HUES64 (cell line): ENCODE measurements around the gene FCN3.
"Not testable (repeated sequence)": the region's sequence is repeated elsewhere in the genome, so short reads cannot be mapped to it uniquely, and the experiment has no call there.

Source experiments
- H3K27ac ChIP-seq: 2 replicates; pipeline ENCODE4 v1.7.0; 2013; ENCODE audit warnings: low read depth, low read length, inconsistent platforms
- H3K27me3 ChIP-seq: 2 replicates; pipeline ENCODE4 v1.6.1; 2013; ENCODE audit warnings: mild to moderate bottlenecking, low read length; ENCODE audit not compliant: insufficient read depth
- H3K36me3 ChIP-seq: 2 replicates; pipeline ENCODE4 v1.6.1; 2013; ENCODE audit warnings: mild to moderate bottlenecking, low read length; ENCODE audit not compliant: insufficient read depth
- H3K4me1 ChIP-seq: 2 replicates; pipeline ENCODE4 v1.6.1; 2013; ENCODE audit warnings: mild to moderate bottlenecking, low read length, moderate library complexity; ENCODE audit not compliant: insufficient read depth
- H3K4me3 ChIP-seq: 2 replicates; pipeline ENCODE4 v1.5.1; 2013; ENCODE audit warnings: mild to moderate bottlenecking, low read length, moderate library complexity
- H3K9ac ChIP-seq: 2 replicates; pipeline ENCODE4 v1.6.1; 2013; ENCODE audit warnings: mild to moderate bottlenecking, low read depth, low read length
- H3K9me3 ChIP-seq: 2 replicates; pipeline ENCODE4 v1.6.1; 2013; ENCODE audit warnings: low read depth, low read length; ENCODE audit not compliant: insufficient read depth
- WGBS: fragments of 150-250, 120-280 bp; methylation state at CpG from one replicate; pipeline ENCODE4 v1.1.7; 2013; ENCODE audit warnings: missing lambda C conversion rate; 5-methylcytosine and 5-hydroxymethylcytosine counted together

FCN3 gene

GRCh38 chr1:27388337-27389005 lies 13.8 kb upstream of the FCN3 start:
- H3K4me3 ChIP-seq, result no peak overlapping the region
- 41% methylated on average over 5 of the region's 5 CpGs for WGBS

GRCh38 chr1:27384797-27385196 lies 10.2 kb upstream of the FCN3 start:
- not testable (repeated sequence) for H3K36me3 ChIP-seq, H3K4me3 ChIP-seq, H3K27ac ChIP-seq, H3K9ac ChIP-seq, H3K9me3 ChIP-seq, H3K4me1 ChIP-seq
- peaks cover 15% of the 10 kb centered on the region for H3K27me3 ChIP-seq
- 100% methylated on average over 2 of the region's 3 CpGs for WGBS

More at GRCh38 chr1:27388337-27389005, 13.8 kb upstream of the FCN3 start:
- H3K27ac ChIP-seq, result no peak overlapping the region
- H3K27me3 ChIP-seq, result no peaks in the 10 kb centered on the region
- H3K36me3 ChIP-seq, result no peaks in the 10 kb centered on the region
- H3K9ac ChIP-seq, result no peak overlapping the region
- no peaks in the 10 kb centered on the region for H3K9me3 ChIP-seq
- no peaks in the 10 kb centered on the region; the same call in 1 of the 2 replicates for H3K4me1 ChIP-seq

GRCh38 chr1:27383661-27384060 lies 9.0 kb upstream of the FCN3 start:
- 87% methylated on average over 13 of the region's 13 CpGs for WGBS
- no peak overlapping the region for H3K9ac ChIP-seq
- H3K27me3 ChIP-seq, result peaks cover 15% of the 10 kb centered on the region
- H3K36me3 ChIP-seq, result no peaks in the 10 kb centered on the region
- no peak overlapping the region for H3K27ac ChIP-seq
- H3K4me3 ChIP-seq, result no peak overlapping the region
- H3K4me1 ChIP-seq, result no peaks in the 10 kb centered on the region
- no peaks in the 10 kb centered on the region for H3K9me3 ChIP-seq

GRCh38 chr1:27383039-27383605 lies 8.5 kb upstream of the FCN3 start, which contains the start of gene CD164L2:
TSS of gene CD164L2 (minus strand) at chr1:27383333. CDS start at chr1:27383239, 94 bp downstream.
- Histone ChIP-seq H3K4me1 (no peaks in the 10 kb centered on the region), H3K9me3 (no peaks in the 10 kb centered on the region), H3K4me3 (peak within 1 kb of the TSS; percentile 58), H3K36me3 (no peaks in the 10 kb centered on the region), H3K27ac (no peak within 1 kb of the TSS), H3K27me3 (peaks cover 15% of the 10 kb centered on the region), H3K9ac (peak within 1 kb of the TSS; percentile 67)
- 8% methylated on average over 43 of the region's 43 CpGs for WGBS

- Histone ChIP-seq H3K9me3 (no peaks in the 10 kb centered on the region), H3K27me3 (peaks cover 15% of the 10 kb centered on the region), H3K4me1 (no peaks in the 10 kb centered on the region), H3K36me3 (no peaks in the 10 kb centered on the region), H3K4me3 (no peak overlapping the region), H3K9ac (no peak overlapping the region), H3K27ac (no peak overlapping the region)
- WGBS, result 80% methylated on average over 13 of the region's 18 CpGs
Measured at GRCh38 chr1:27381969-27382762, 7.5 kb upstream of the FCN3 start.

- WGBS, result 91% methylated on average over 12 of the region's 12 CpGs
- Histone ChIP-seq H3K4me3 (no peak overlapping the region), H3K4me1 (no peaks in the 10 kb centered on the region), H3K27me3 (peaks cover 15% of the 10 kb centered on the region), H3K9ac (no peak overlapping the region), H3K36me3 (no peaks in the 10 kb centered on the region), H3K27ac (no peak overlapping the region), H3K9me3 (no peaks in the 10 kb centered on the region)
Measured at GRCh38 chr1:27380766-27381733, 6.4 kb upstream of the FCN3 start.

- H3K4me3 ChIP-seq, result no peak overlapping the region
- H3K4me1 ChIP-seq, result no peaks in the 10 kb centered on the region
- peaks cover 15% of the 10 kb centered on the region for H3K27me3 ChIP-seq
- no peaks in the 10 kb centered on the region for H3K36me3 ChIP-seq
- no peak overlapping the region for H3K27ac ChIP-seq
- no peak overlapping the region for H3K9ac ChIP-seq
- 91% methylated on average over 4 of the region's 4 CpGs for WGBS
- H3K9me3 ChIP-seq, result no peaks in the 10 kb centered on the region
Measured at GRCh38 chr1:27380224-27380623, 5.6 kb upstream of the FCN3 start.

- Histone ChIP-seq H3K4me3 (no peak overlapping the region), H3K9me3 (no peaks in the 10 kb centered on the region), H3K4me1 (no peaks in the 10 kb centered on the region), H3K9ac (no peak overlapping the region), H3K27me3 (peaks cover 15% of the 10 kb centered on the region), H3K27ac (no peak overlapping the region), H3K36me3 (no peaks in the 10 kb centered on the region)
- 80% methylated on average over 11 of the region's 11 CpGs for WGBS
Measured at GRCh38 chr1:27379564-27380122, 5.0 kb upstream of the FCN3 start.

GRCh38 chr1:27377760-27378495 lies 3.3 kb upstream of the FCN3 start:
- Histone ChIP-seq H3K27me3 (peaks cover 15% of the 10 kb centered on the region), H3K9ac (no peak overlapping the region), H3K4me3 (no peak overlapping the region), H3K27ac (no peak overlapping the region), H3K4me1 (no peaks in the 10 kb centered on the region), H3K9me3 (no peaks in the 10 kb centered on the region), H3K36me3 (no peaks in the 10 kb centered on the region)
- 87% methylated on average over 11 of the region's 12 CpGs for WGBS
